ENCODE measurements around the gene PRRX2. TPM values are rescaled to one million over a fixed set of nuclear protein-coding genes. Genes with fewer than 3 reads are reported as not detected.
"Not testable (repeated sequence)": the region's sequence is repeated elsewhere in the genome, so short reads cannot be mapped to it uniquely, and the experiment has no call there.

PRRX2 gene
- total RNA-seq, 1 experiment from 2014 or later, result 10.7 TPM

GRCh38 chr9:129662239-129662638 is 3.2 kb upstream of the PRRX2 start:
- not testable (repeated sequence) for H3K27ac Mint-ChIP-seq; H3K36me3 Mint-ChIP-seq; DNase-seq (ENCODE audit: low spot score); H3K9me3 Mint-ChIP-seq; H3K4me3 Mint-ChIP-seq; H3K4me1 Mint-ChIP-seq; ATAC-seq
- peaks cover 38% of the 10 kb centered on the region for H3K27me3 Mint-ChIP-seq (ENCODE audit: low read depth)
- POLR2A ChIA-PET, result interaction anchor here (0.7 kb wide), 1 partner anchor 75 kb away, joined by 3 read pairs; no protein-coding TSS in a partner anchor
- CTCF ChIA-PET, result interaction anchor here (0.6 to 2.7 kb wide), 6 partner anchors 14 to 286 kb away, joined by 3 to 10 read pairs (median 3); partner anchors contain the start of gene ASB6

- Mint-ChIP-seq H3K36me3 (no peaks in the 10 kb centered on the region), H3K27ac (no peak overlapping the region), H3K9me3 (no peaks in the 10 kb centered on the region), H3K4me1 (peaks cover 11% of the 10 kb centered on the region), H3K4me3 (peak overlapping the region; percentile 68), H3K27me3 (ENCODE audit: low read depth) (peaks cover 38% of the 10 kb centered on the region)
- peak; percentile 37 for DNase-seq (ENCODE audit: low spot score)
- CTCF ChIA-PET, result interaction anchor here (0.8 to 2.5 kb wide), 7 partner anchors 12 to 126 kb away, joined by 3 to 6 read pairs (median 4); partner anchors contain the start of gene PTGES
- TF ChIP-seq ZSCAN18 (CRISPR knock-in tag; IDR thresholded peaks at IDR 0.05), result no peak
- no peak for TF ChIP-seq SP1 (CRISPR knock-in tag; conservative IDR thresholded peaks at IDR 0.05)
- TF ChIP-seq TEAD4 (CRISPR knock-in tag; IDR thresholded peaks at IDR 0.05), result no peak
- no peak for TF ChIP-seq ATF3 (CRISPR knock-in tag; conservative IDR thresholded peaks at IDR 0.05)
- no peak for TF ChIP-seq TEAD1 (CRISPR knock-in tag; IDR thresholded peaks at IDR 0.05)
- TF ChIP-seq USF1 (CRISPR knock-in tag; IDR thresholded peaks at IDR 0.05), result no peak
- no peak for TF ChIP-seq JUN (CRISPR knock-in tag; IDR thresholded peaks at IDR 0.05)
- TF ChIP-seq KAT7 (CRISPR knock-in tag; IDR thresholded peaks at IDR 0.05; ENCODE audit: borderline replicate concordance), result no peak
- TF ChIP-seq ZNF121 (CRISPR knock-in tag; IDR thresholded peaks at IDR 0.05), result no peak
- TF ChIP-seq NR2C2 (CRISPR knock-in tag; IDR thresholded peaks at IDR 0.05), result no peak
- TF ChIP-seq IRF2 (CRISPR knock-in tag; IDR thresholded peaks at IDR 0.05; ENCODE audit: borderline replicate concordance, low read depth), result no peak
- no peak for TF ChIP-seq CREM (CRISPR knock-in tag; IDR thresholded peaks at IDR 0.05)
- no peak for TF ChIP-seq CDX4 (CRISPR knock-in tag; IDR thresholded peaks at IDR 0.05; ENCODE audit: borderline replicate concordance)
- no peak for TF ChIP-seq GABPB1 (CRISPR knock-in tag; IDR thresholded peaks at IDR 0.05)
- TF ChIP-seq NFYB (CRISPR knock-in tag; conservative IDR thresholded peaks at IDR 0.05; ENCODE audit: low read depth), result no peak
- ATAC-seq, result peak; percentile 38
- POLR2A ChIA-PET, result no interaction called here
Observed at GRCh38 chr9:129664746-129665388, 580 bp upstream of the PRRX2 start.

- peak; percentile 29 for DNase-seq (ENCODE audit: low spot score)
Observed at GRCh38 chr9:129665814-129666520, 520 bp downstream of the PRRX2 start.

More at GRCh38 chr9:129665814-129666520, 520 bp downstream of the PRRX2 start:
- peak; percentile 9 for ATAC-seq
- Mint-ChIP-seq H3K27ac (no peak overlapping the region), H3K27me3 (ENCODE audit: low read depth) (peaks cover 36% of the 10 kb centered on the region), H3K9me3 (no peaks in the 10 kb centered on the region), H3K4me3 (peak overlapping the region; percentile 65), H3K4me1 (peaks cover 17% of the 10 kb centered on the region), H3K36me3 (no peaks in the 10 kb centered on the region)
- ChIA-PET CTCF (interaction anchor here (0.6 to 2.5 kb wide), 11 partner anchors 11 to 534 kb away, joined by 3 to 6 read pairs (median 3); no protein-coding TSS in a partner anchor), POLR2A (interaction anchor here (0.6 kb wide), 1 partner anchor 904 kb away, joined by 3 read pairs; no protein-coding TSS in a partner anchor)
- TF ChIP-seq TP53 (CRISPR knock-in tag; IDR thresholded peaks at IDR 0.05), result no peak

All from WTC11 (cell line).